ENCODE measurements around the gene IFIH1. TPM values are rescaled to one million over a fixed set of nuclear protein-coding genes. Genes with fewer than 3 reads are reported as not detected.

Gene IFIH1
- total and polyA plus RNA-seq, 2 of the 8 experiments (the other 6 are each of a cell fraction or from before 2014, with no cell fraction given) = 0.32 to 2.0 TPM

DNA sequence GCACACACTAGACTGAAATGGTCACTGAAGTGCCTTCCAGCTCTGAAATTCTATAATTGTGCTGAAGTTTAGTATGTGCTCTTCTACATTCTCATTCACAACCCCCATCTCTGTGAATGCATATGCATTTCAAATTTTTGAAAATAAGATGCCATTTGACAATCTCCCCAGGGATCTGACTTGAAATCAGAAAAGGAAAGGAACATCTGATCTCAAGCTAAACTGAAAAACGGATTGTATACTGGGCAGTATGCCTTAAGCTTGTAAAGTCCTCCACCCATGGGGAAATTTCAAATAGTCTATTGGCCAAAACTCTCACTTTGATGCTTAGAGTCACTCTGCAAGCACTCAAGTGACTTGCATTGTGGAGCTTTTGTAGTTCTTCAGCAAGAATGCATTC lies 98.1 kb downstream of the IFIH1 start (continued):
- TF ChIP-seq SIN3A (conservative IDR thresholded peaks at IDR 0.05 in 1 of 2, IDR thresholded peaks at IDR 0.05 in 1 of 2; ENCODE audit: low read depth in 1 of 2, low read length in 2 of 2) (no peak), CBX5 (IDR thresholded peaks at IDR 0.05; ENCODE audit: low read depth, low read length) (no peak), POLR2A (IDR thresholded peaks at IDR 0.05; ENCODE audit: control extremely low read depth in 1 of 2, low read depth in 2 of 2, low read length in 2 of 2) (no peak), POU5F1 (IDR thresholded peaks at IDR 0.05; ENCODE audit: low read depth, low read length) (no peak)
- TF ChIP-seq, protein P1, sequence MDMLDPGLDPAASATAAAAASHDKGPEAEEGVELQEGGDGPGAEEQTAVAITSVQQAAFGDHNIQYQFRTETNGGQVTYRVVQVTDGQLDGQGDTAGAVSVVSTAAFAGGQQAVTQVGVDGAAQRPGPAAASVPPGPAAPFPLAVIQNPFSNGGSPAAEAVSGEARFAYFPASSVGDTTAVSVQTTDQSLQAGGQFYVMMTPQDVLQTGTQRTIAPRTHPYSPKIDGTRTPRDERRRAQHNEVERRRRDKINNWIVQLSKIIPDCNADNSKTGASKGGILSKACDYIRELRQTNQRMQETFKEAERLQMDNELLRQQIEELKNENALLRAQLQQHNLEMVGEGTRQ (IDR thresholded peaks at IDR 0.05; ENCODE audit: low read length) = no peak

All from H1 (cell line).